ENCODE measurements around the gene RAB34.

Gene RAB34

GRCh38 chr17:28689011-28689410 is 28.7 kb downstream of the RAB34 start:
- H3K36me3 ChIP-seq (ENCODE audit: control insufficient read depth in 1 of 2, insufficient read depth in 2 of 2, low read depth in 1 of 2, low read length in 2 of 2): peaks cover 80 to 93% of the 10 kb centered on the region in 2 experiments
- H3K18ac ChIP-seq (ENCODE audit: low read depth in 1 of 2, low read length in 2 of 2): no peak overlapping the region
- no peak overlapping the region for H2AFZ ChIP-seq (ENCODE audit: low read depth, low read length)
- no peak overlapping the region for H3K14ac ChIP-seq (ENCODE audit: low read length in 2 of 2)
- no peak overlapping the region for H3K4me3 ChIP-seq (ENCODE audit: insufficient read depth in 1 of 2, low read depth in 1 of 2, low read length in 2 of 2)
- no peak overlapping the region for H3K23ac ChIP-seq (ENCODE audit: low read length in 2 of 2)
- H4K91ac ChIP-seq (ENCODE audit: low read length): no peak overlapping the region
- H3K4me1 ChIP-seq (ENCODE audit: control insufficient read depth, insufficient read depth, low read depth, low read length): no peaks in the 10 kb centered on the region
- peaks cover 16% of the 10 kb centered on the region for H3K79me1 ChIP-seq (replicated peaks; ENCODE audit: low read length, poor library complexity, severe bottlenecking)
- H4K8ac ChIP-seq (ENCODE audit: low read length): no peak overlapping the region
- H3K4me2 ChIP-seq (ENCODE audit: low read length, poor library complexity, severe bottlenecking): no peak overlapping the region
- no peaks in the 10 kb centered on the region for H3K27me3 ChIP-seq (ENCODE audit: control insufficient read depth in 1 of 2, insufficient read depth in 1 of 2, low read length in 2 of 2)
- H2BK120ac ChIP-seq (ENCODE audit: low read depth, low read length): no peak overlapping the region
- no peak overlapping the region for H3K9ac ChIP-seq (ENCODE audit: low read length)
- H3K27ac ChIP-seq (ENCODE audit: low read length, poor library complexity, severe bottlenecking): no peak overlapping the region
- no peaks in the 10 kb centered on the region for H3K9me3 ChIP-seq (ENCODE audit: control insufficient read depth, low read length)
- no peak overlapping the region for H2BK12ac ChIP-seq (ENCODE audit: low read length in 2 of 2)
- WGBS: 100% methylated on average over 2 of the region's 3 CpGs
- no peak overlapping the region for H2AK5ac ChIP-seq (ENCODE audit: low read length, severe bottlenecking)
- H3K4ac ChIP-seq (ENCODE audit: low read depth in 1 of 2, low read length in 2 of 2): no peak overlapping the region
- no peak for DNase-seq
- H2BK5ac ChIP-seq (ENCODE audit: low read depth, low read length, poor library complexity, severe bottlenecking): no peak overlapping the region
- H2BK15ac ChIP-seq (ENCODE audit: low read depth, poor library complexity, severe bottlenecking): no peak overlapping the region

- Histone ChIP-seq H3K9ac (ENCODE audit: low read length) (no peak overlapping the region), H3K4ac (ENCODE audit: low read depth in 1 of 2, low read length in 2 of 2) (no peak overlapping the region), H3K4me2 (ENCODE audit: low read length, poor library complexity, severe bottlenecking) (no peak overlapping the region), H2AFZ (ENCODE audit: low read depth, low read length) (no peak overlapping the region), H3K23ac (ENCODE audit: low read length in 2 of 2) (no peak overlapping the region), H3K18ac (ENCODE audit: low read depth in 1 of 2, low read length in 2 of 2) (no peak overlapping the region), H3K36me3 (ENCODE audit: control insufficient read depth in 1 of 2, insufficient read depth in 2 of 2, low read depth in 1 of 2, low read length in 2 of 2) (peaks cover 79 to 91% of the 10 kb centered on the region in 2 experiments), H3K9me3 (ENCODE audit: control insufficient read depth, low read length) (no peaks in the 10 kb centered on the region), H4K91ac (ENCODE audit: low read length) (no peak overlapping the region), H2AK5ac (ENCODE audit: low read length, severe bottlenecking) (no peak overlapping the region), H3K4me3 (ENCODE audit: insufficient read depth in 1 of 2, low read depth in 1 of 2, low read length in 2 of 2) (no peak overlapping the region), H2BK5ac (ENCODE audit: low read depth, low read length, poor library complexity, severe bottlenecking) (no peak overlapping the region), H3K14ac (ENCODE audit: low read length in 2 of 2) (no peak overlapping the region), H3K27me3 (ENCODE audit: control insufficient read depth in 1 of 2, insufficient read depth in 1 of 2, low read length in 2 of 2) (no peaks in the 10 kb centered on the region), H4K8ac (ENCODE audit: low read length) (no peak overlapping the region), H2BK120ac (ENCODE audit: low read depth, low read length) (no peak overlapping the region), H3K4me1 (ENCODE audit: control insufficient read depth, insufficient read depth, low read depth, low read length) (no peaks in the 10 kb centered on the region), H2BK12ac (ENCODE audit: low read length in 2 of 2) (no peak overlapping the region), H3K27ac (ENCODE audit: low read length, poor library complexity, severe bottlenecking) (no peak overlapping the region), H2BK15ac (ENCODE audit: low read depth, poor library complexity, severe bottlenecking) (no peak overlapping the region), H3K79me1 (replicated peaks; ENCODE audit: low read length, poor library complexity, severe bottlenecking) (peaks cover 12% of the 10 kb centered on the region)
- 100% methylated on average over 1 of the region's 4 CpGs for WGBS
- DNase-seq: no peak
Measured at GRCh38 chr17:28688481-28688880, 29.2 kb downstream of the RAB34 start.

- no peak overlapping the region for H3K4me2 ChIP-seq (ENCODE audit: low read length, poor library complexity, severe bottlenecking)
- WGBS: 100% methylated on average over 4 of the region's 4 CpGs
Measured at GRCh38 chr17:28686296-28686695, 31.4 kb downstream of the RAB34 start.

GRCh38 chr17:28685366-28685765 is 32.3 kb downstream of the RAB34 start:
- Histone ChIP-seq H2BK15ac (ENCODE audit: low read depth, poor library complexity, severe bottlenecking) (no peak overlapping the region), H3K27me3 (ENCODE audit: control insufficient read depth in 1 of 2, insufficient read depth in 1 of 2, low read length in 2 of 2) (no peaks in the 10 kb centered on the region), H3K4me1 (ENCODE audit: control insufficient read depth, insufficient read depth, low read depth, low read length) (no peaks in the 10 kb centered on the region), H2BK120ac (ENCODE audit: low read depth, low read length) (no peak overlapping the region), H3K18ac (ENCODE audit: low read depth in 1 of 2, low read length in 2 of 2) (no peak overlapping the region), H3K4ac (ENCODE audit: low read depth in 1 of 2, low read length in 2 of 2) (no peak overlapping the region), H3K23ac (ENCODE audit: low read length in 2 of 2) (no peak overlapping the region), H3K4me2 (ENCODE audit: low read length, poor library complexity, severe bottlenecking) (no peak overlapping the region), H4K91ac (ENCODE audit: low read length) (no peak overlapping the region), H3K9ac (ENCODE audit: low read length) (no peak overlapping the region), H2BK12ac (ENCODE audit: low read length in 2 of 2) (no peak overlapping the region), H3K4me3 (ENCODE audit: insufficient read depth in 1 of 2, low read depth in 1 of 2, low read length in 2 of 2) (no peak overlapping the region), H3K27ac (ENCODE audit: low read length, poor library complexity, severe bottlenecking) (no peak overlapping the region), H2AFZ (ENCODE audit: low read depth, low read length) (no peak overlapping the region), H2AK5ac (ENCODE audit: low read length, severe bottlenecking) (no peak overlapping the region), H3K9me3 (ENCODE audit: control insufficient read depth, low read length) (no peaks in the 10 kb centered on the region), H3K14ac (ENCODE audit: low read length in 2 of 2) (no peak overlapping the region), H3K79me1 (replicated peaks; ENCODE audit: low read length, poor library complexity, severe bottlenecking) (peaks cover 17% of the 10 kb centered on the region), H3K36me3 (ENCODE audit: control insufficient read depth in 1 of 2, insufficient read depth in 2 of 2, low read depth in 1 of 2, low read length in 2 of 2) (peaks cover 83 to 97% of the 10 kb centered on the region in 2 experiments), H4K8ac (ENCODE audit: low read length) (no peak overlapping the region), H2BK5ac (ENCODE audit: low read depth, low read length, poor library complexity, severe bottlenecking) (no peak overlapping the region)
- 95% methylated on average over 5 of the region's 5 CpGs for WGBS
- no peak for DNase-seq

More at GRCh38 chr17:28686296-28686695, 31.4 kb downstream of the RAB34 start:
- Histone ChIP-seq H3K4ac (ENCODE audit: low read depth in 1 of 2, low read length in 2 of 2) (no peak overlapping the region), H2BK120ac (ENCODE audit: low read depth, low read length) (no peak overlapping the region), H2BK5ac (ENCODE audit: low read depth, low read length, poor library complexity, severe bottlenecking) (no peak overlapping the region), H2BK12ac (ENCODE audit: low read length in 2 of 2) (no peak overlapping the region), H3K18ac (ENCODE audit: low read depth in 1 of 2, low read length in 2 of 2) (no peak overlapping the region), H3K23ac (ENCODE audit: low read length in 2 of 2) (no peak overlapping the region), H2AK5ac (ENCODE audit: low read length, severe bottlenecking) (no peak overlapping the region), H3K79me1 (replicated peaks; ENCODE audit: low read length, poor library complexity, severe bottlenecking) (peaks cover 17% of the 10 kb centered on the region), H4K91ac (ENCODE audit: low read length) (no peak overlapping the region), H3K36me3 (ENCODE audit: control insufficient read depth in 1 of 2, insufficient read depth in 2 of 2, low read depth in 1 of 2, low read length in 2 of 2) (peaks cover 84 to 97% of the 10 kb centered on the region in 2 experiments), H3K4me1 (ENCODE audit: control insufficient read depth, insufficient read depth, low read depth, low read length) (no peaks in the 10 kb centered on the region), H3K27me3 (ENCODE audit: control insufficient read depth in 1 of 2, insufficient read depth in 1 of 2, low read length in 2 of 2) (no peaks in the 10 kb centered on the region), H3K9ac (ENCODE audit: low read length) (no peak overlapping the region), H3K27ac (ENCODE audit: low read length, poor library complexity, severe bottlenecking) (no peak overlapping the region), H2BK15ac (ENCODE audit: low read depth, poor library complexity, severe bottlenecking) (no peak overlapping the region), H4K8ac (ENCODE audit: low read length) (no peak overlapping the region), H3K9me3 (ENCODE audit: control insufficient read depth, low read length) (no peaks in the 10 kb centered on the region), H3K4me3 (ENCODE audit: insufficient read depth in 1 of 2, low read depth in 1 of 2, low read length in 2 of 2) (no peak overlapping the region), H3K14ac (ENCODE audit: low read length in 2 of 2) (no peak overlapping the region), H2AFZ (ENCODE audit: low read depth, low read length) (no peak overlapping the region)
- no peak for DNase-seq
